ENCODE results near the gene ADAMTS6.

ADAMTS6 gene

DNA sequence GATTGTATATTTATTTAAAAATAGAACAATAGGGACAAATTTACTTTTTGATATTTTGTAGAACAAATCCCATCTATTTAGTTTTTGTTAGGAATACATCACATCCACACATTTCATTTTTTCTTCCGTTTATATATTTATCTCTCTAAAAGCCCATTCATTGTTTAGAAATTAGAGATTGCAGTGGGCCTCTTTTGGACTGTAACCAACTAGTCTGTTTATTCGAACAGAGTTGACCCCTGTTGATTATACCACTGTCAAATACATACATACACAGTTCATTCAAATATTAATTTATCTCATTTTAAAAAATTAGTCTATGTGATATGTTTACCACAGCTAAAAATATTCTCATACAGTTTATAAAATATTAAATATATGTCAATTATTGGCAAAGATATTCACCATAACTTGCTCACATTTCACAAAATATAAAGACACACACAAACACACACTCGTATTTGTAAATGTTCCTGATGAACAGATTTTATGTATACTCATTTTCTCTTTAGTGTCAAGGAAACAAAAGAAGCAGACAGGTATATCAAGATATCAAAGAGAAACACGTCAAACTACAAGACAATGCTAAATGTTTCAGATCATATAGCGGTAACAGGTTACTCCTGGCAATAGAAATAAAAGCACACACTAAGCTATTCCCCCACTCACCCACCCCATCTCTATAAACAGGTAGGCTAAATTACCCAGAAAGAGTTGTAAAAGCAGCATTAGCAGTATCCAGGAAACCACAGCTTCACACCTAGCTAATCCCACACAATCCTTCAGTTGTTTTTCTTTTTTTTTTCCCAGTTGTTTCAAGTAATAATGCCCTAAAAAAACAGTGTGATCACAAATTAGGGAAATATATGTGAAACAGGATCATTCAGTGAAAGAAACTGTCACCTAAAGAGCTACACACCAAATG is 283.9 kb downstream of the ADAMTS6 start:
- ChIA-PET CTCF (no interaction called here), POLR2A (no interaction called here)
- TF ChIP-seq L3MBTL2 (conservative IDR thresholded peaks at IDR 0.05) = no peak
- TF ChIP-seq CTBP1 (IDR thresholded peaks at IDR 0.05; ENCODE audit: borderline replicate concordance) = no peak
- DNase-seq (ENCODE audit: extremely low spot score) = no peak

GRCh38 chr5:65194871-65195270 is 286.8 kb downstream of the ADAMTS6 start:
- ChIA-PET POLR2A (no interaction called here), CTCF (no interaction called here)
- TF ChIP-seq PKNOX1 (IDR thresholded peaks at IDR 0.05) (no peak), CTBP1 (IDR thresholded peaks at IDR 0.05; ENCODE audit: borderline replicate concordance) (no peak), FOXA1 (IDR thresholded peaks at IDR 0.05) (no peak), NFRKB (IDR thresholded peaks at IDR 0.05) (no peak), TARDBP (IDR thresholded peaks at IDR 0.05) (no peak), FOXM1 (IDR thresholded peaks at IDR 0.05; ENCODE audit: borderline replicate concordance) (no peak), FOXK2 (IDR thresholded peaks at IDR 0.05) (no peak), SUZ12 (IDR thresholded peaks at IDR 0.05) (no peak), HDGF (IDR thresholded peaks at IDR 0.05; ENCODE audit: borderline replicate concordance) (no peak), L3MBTL2 (conservative IDR thresholded peaks at IDR 0.05) (no peak), BHLHE40 (IDR thresholded peaks at IDR 0.05; ENCODE audit: borderline replicate concordance) (no peak), ZNF384 (IDR thresholded peaks at IDR 0.05) (no peak), ELF4 (IDR thresholded peaks at IDR 0.05) (no peak), ARNT (IDR thresholded peaks at IDR 0.05) (no peak), SP1 (IDR thresholded peaks at IDR 0.05) (no peak), LEF1 (IDR thresholded peaks at IDR 0.05; ENCODE audit: borderline replicate concordance) (no peak)
- no peak for DNase-seq (ENCODE audit: extremely low spot score)

DNA sequence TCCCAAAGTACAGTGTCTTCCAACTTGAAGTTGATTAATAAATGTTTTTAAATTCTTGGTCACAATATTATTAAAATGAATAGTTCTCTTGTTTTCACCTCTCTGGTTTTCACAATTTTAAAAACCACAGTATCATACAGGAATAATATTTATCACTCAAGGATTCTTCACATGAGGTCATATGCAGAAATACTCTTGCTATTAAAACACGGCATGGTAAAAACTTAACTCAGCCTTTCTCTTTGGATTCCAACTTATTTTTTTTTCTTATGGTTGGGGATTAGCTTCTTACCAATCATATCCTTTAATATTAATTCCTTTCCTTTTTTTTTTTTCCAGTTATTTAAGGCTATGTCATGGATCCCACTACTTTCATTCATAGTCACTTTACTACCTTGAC is 289.4 kb downstream of the ADAMTS6 start:
- DNase-seq (ENCODE audit: extremely low spot score) = no peak
- no peak for TF ChIP-seq ZNF384 (IDR thresholded peaks at IDR 0.05)
- no peak for TF ChIP-seq CTBP1 (IDR thresholded peaks at IDR 0.05; ENCODE audit: borderline replicate concordance)
- no peak for TF ChIP-seq PKNOX1 (IDR thresholded peaks at IDR 0.05)
- TF ChIP-seq ELF4 (IDR thresholded peaks at IDR 0.05) = no peak
- no peak for TF ChIP-seq FOXA1 (IDR thresholded peaks at IDR 0.05)
- TF ChIP-seq NFRKB (IDR thresholded peaks at IDR 0.05) = no peak
- no peak for TF ChIP-seq SUZ12 (IDR thresholded peaks at IDR 0.05)
- TF ChIP-seq HDGF (IDR thresholded peaks at IDR 0.05; ENCODE audit: borderline replicate concordance) = no peak
- TF ChIP-seq ARNT (IDR thresholded peaks at IDR 0.05) = no peak
- no peak for TF ChIP-seq LEF1 (IDR thresholded peaks at IDR 0.05; ENCODE audit: borderline replicate concordance)
- no peak for TF ChIP-seq SP1 (IDR thresholded peaks at IDR 0.05)
- TF ChIP-seq L3MBTL2 (conservative IDR thresholded peaks at IDR 0.05) = no peak
- TF ChIP-seq TARDBP (IDR thresholded peaks at IDR 0.05) = no peak
- TF ChIP-seq FOXM1 (IDR thresholded peaks at IDR 0.05; ENCODE audit: borderline replicate concordance) = no peak
- TF ChIP-seq FOXK2 (IDR thresholded peaks at IDR 0.05) = no peak
- TF ChIP-seq BHLHE40 (IDR thresholded peaks at IDR 0.05; ENCODE audit: borderline replicate concordance) = no peak
- POLR2A ChIA-PET = no interaction called here
- CTCF ChIA-PET = no interaction called here

DNA sequence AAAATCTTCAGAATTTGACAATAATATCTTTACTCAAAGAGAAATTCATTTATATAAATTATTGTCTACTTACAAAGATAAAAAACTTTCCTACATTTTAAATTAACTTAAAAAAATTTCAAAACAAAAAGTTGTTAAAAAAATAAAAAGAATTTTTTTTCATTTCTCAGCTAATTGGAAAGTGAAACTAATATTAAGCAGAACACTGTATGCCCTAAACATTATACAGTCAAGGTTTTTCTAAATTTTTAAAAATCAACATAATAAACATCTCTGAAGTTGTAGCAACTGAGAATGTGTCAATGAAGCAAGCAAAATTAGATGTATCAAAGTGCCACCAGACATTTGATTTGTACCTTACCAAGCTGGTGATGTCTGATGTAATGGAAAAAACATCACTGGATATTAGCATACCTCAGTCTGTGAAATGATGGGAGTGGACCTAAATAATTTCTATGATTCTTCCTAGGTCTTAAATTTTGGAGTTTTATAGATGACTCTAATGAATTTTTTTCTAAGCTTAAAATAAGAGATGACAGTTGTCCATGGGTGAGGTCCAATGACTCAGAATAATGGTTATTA is 290.1 kb downstream of the ADAMTS6 start:
- CTCF ChIA-PET = no interaction called here
- DNase-seq (ENCODE audit: extremely low spot score) = no peak
- TF ChIP-seq CTBP1 (IDR thresholded peaks at IDR 0.05; ENCODE audit: borderline replicate concordance) (no peak), ARNT (IDR thresholded peaks at IDR 0.05) (no peak), SUZ12 (IDR thresholded peaks at IDR 0.05) (no peak), HDGF (IDR thresholded peaks at IDR 0.05; ENCODE audit: borderline replicate concordance) (no peak), PKNOX1 (IDR thresholded peaks at IDR 0.05) (no peak), TARDBP (IDR thresholded peaks at IDR 0.05) (no peak)
- POLR2A ChIA-PET = no interaction called here

- CTCF ChIA-PET = no interaction called here
- POLR2A ChIA-PET = no interaction called here
- no peak for DNase-seq (ENCODE audit: extremely low spot score)
- TF ChIP-seq ZNF384 (IDR thresholded peaks at IDR 0.05) = no peak
- no peak for TF ChIP-seq FOXK2 (IDR thresholded peaks at IDR 0.05)
- no peak for TF ChIP-seq ARNT (IDR thresholded peaks at IDR 0.05)
- TF ChIP-seq FOXA1 (IDR thresholded peaks at IDR 0.05) = no peak
- TF ChIP-seq SUZ12 (IDR thresholded peaks at IDR 0.05) = no peak
- no peak for TF ChIP-seq ELF4 (IDR thresholded peaks at IDR 0.05)
- TF ChIP-seq TARDBP (IDR thresholded peaks at IDR 0.05) = no peak
- TF ChIP-seq HDGF (IDR thresholded peaks at IDR 0.05; ENCODE audit: borderline replicate concordance) = no peak
- TF ChIP-seq NFRKB (IDR thresholded peaks at IDR 0.05) = no peak
- no peak for TF ChIP-seq CTBP1 (IDR thresholded peaks at IDR 0.05; ENCODE audit: borderline replicate concordance)
- no peak for TF ChIP-seq FOXM1 (IDR thresholded peaks at IDR 0.05; ENCODE audit: borderline replicate concordance)
- no peak for TF ChIP-seq LEF1 (IDR thresholded peaks at IDR 0.05; ENCODE audit: borderline replicate concordance)
- no peak for TF ChIP-seq SP1 (IDR thresholded peaks at IDR 0.05)
- TF ChIP-seq L3MBTL2 (conservative IDR thresholded peaks at IDR 0.05) = no peak
- no peak for TF ChIP-seq BHLHE40 (IDR thresholded peaks at IDR 0.05; ENCODE audit: borderline replicate concordance)
Measured at GRCh38 chr5:65190328-65191053, 291.2 kb downstream of the ADAMTS6 start.
